IMR-90 (cell line): ENCODE data around the gene TRPM4.

Experiments used
- CEBPB ChIP-seq: IDR thresholded peaks from 2 replicates; pipeline ENCODE4 v1.6.1; 2012; ENCODE audit warnings: low read depth, low read length, improper control_type of control experiment
- CHD1 ChIP-seq: IDR thresholded peaks from 2 replicates; pipeline ENCODE4 v1.6.1; 2012; ENCODE audit warnings: low read depth, low read length, improper control_type of control experiment
- CTCF ChIP-seq: conservative IDR thresholded peaks from 2 replicates; pipeline ENCODE4 v1.5.1; 2012; ENCODE audit warnings: mild to moderate bottlenecking, low read depth, low read length, improper control_type of control experiment
- FOS ChIP-seq: fragments of 150-350 bp; IDR thresholded peaks from 2 replicates; pipeline ENCODE4 v1.6.1; 2016; ENCODE audit warnings: low read depth, low read length
- MAFK ChIP-seq: IDR thresholded peaks from 2 replicates; pipeline ENCODE4 v1.6.1; 2012; ENCODE audit warnings: low read depth, low read length, improper control_type of control experiment
- MAZ ChIP-seq: IDR thresholded peaks from 2 replicates; pipeline ENCODE4 v1.6.1; 2012; ENCODE audit warnings: low read depth, mild to moderate bottlenecking, low read length, improper control_type of control experiment, moderate library complexity, borderline replicate concordance
- MXI1 ChIP-seq: IDR thresholded peaks from 2 replicates; pipeline ENCODE4 v1.6.1; 2012; ENCODE audit warnings: low read depth, mild to moderate bottlenecking, low read length, moderate library complexity, borderline replicate concordance
- POLR2A ChIP-seq: IDR thresholded peaks from 2 replicates; pipeline ENCODE4 v1.6.1; 2012; ENCODE audit warnings: mild to moderate bottlenecking, low read depth, low read length
- RAD21 ChIP-seq: IDR thresholded peaks from 2 replicates; pipeline ENCODE4 v1.6.1; 2012; ENCODE audit warnings: low read length, improper control_type of control experiment
- RCOR1 ChIP-seq: IDR thresholded peaks from 2 replicates; pipeline ENCODE4 v1.6.1; 2012; ENCODE audit warnings: mild to moderate bottlenecking, low read length, improper control_type of control experiment; ENCODE audit not compliant: insufficient replicate concordance
- SMC3 ChIP-seq: fragments of 150-350 bp; IDR thresholded peaks from 2 replicates; pipeline ENCODE4 v1.6.1; 2016; ENCODE audit warnings: low read depth, mild to moderate bottlenecking, antibody characterized with exemption, low read length, moderate library complexity
- USF2 ChIP-seq: fragments of 150-350 bp; IDR thresholded peaks from 2 replicates; pipeline ENCODE4 v1.6.1; 2017; ENCODE audit warnings: mild to moderate bottlenecking, antibody characterized with exemption, low read length, low read depth

GRCh38 chr19:49200238-49200862 lies 42.8 kb downstream of the TRPM4 start:
- TF ChIP-seq POLR2A (no peak), RCOR1 (no peak), USF2 (no peak), CTCF (no peak), CHD1 (no peak), MXI1 (no peak), MAFK (no peak), RAD21 (no peak), SMC3 (no peak), FOS (no peak), CEBPB (no peak), MAZ (no peak)
